Right cardiac atrium (tissue), 5 donors: Measurements from ENCODE around the gene NAT8L. TPM values are rescaled to one million over a fixed set of nuclear protein-coding genes. Genes with fewer than 3 reads are reported as not detected.

Experiments used
- ATAC-seq, 2 donors: fragments of 200-7000 bp; cut with Tn5 transposase; one replicate each; pipeline versions ENCODE4 v1.8.0 to v1.9.1; 2020; ENCODE audit warnings: moderate library complexity in 2 of 2, mild to moderate bottlenecking in 1 of 2
- DNase-seq, 3 donors: peaks; one replicate each; pipeline ENCODE4 v3.0.0-alpha.2; 2020
- H3K27ac ChIP-seq: one replicate; pipeline ENCODE4 v1.5.1; 2013; ENCODE audit warnings: mild to moderate bottlenecking, low read length, control low read depth, moderate library complexity
- H3K27me3 ChIP-seq: one replicate; pipeline ENCODE4 v1.6.1; 2013; ENCODE audit not compliant: control insufficient read depth, insufficient read depth
- H3K4me1 ChIP-seq: one replicate; pipeline ENCODE4 v1.6.1; 2013; ENCODE audit warnings: low read length; ENCODE audit not compliant: control insufficient read depth, insufficient read depth
- H3K4me3 ChIP-seq: one replicate; pipeline ENCODE4 v1.5.1; 2013; ENCODE audit warnings: low read length, control low read depth
- H3K9me3 ChIP-seq: one replicate; pipeline ENCODE4 v1.6.1; 2013; ENCODE audit warnings: low read length; ENCODE audit not compliant: control insufficient read depth
- WGBS: extraction: QIAGEN DNeasy Blood & Tissue Kit; methylation state at CpG from one replicate; pipeline ENCODE4 v1.1.7; 2013; 5-methylcytosine and 5-hydroxymethylcytosine counted together
- intact Hi-C, 4 donors: fragments of 100-400 bp; cut with DNase I; formaldehyde crosslinking; loops; one replicate each; pipeline versions ENCODE4 v1.11.0 to v1.14.0; 2022 to 2023
- polyA plus RNA-seq: library from polyadenylated mRNA; stranded (reverse); fragments of 200-250 nt; gene quantifications from one replicate; pipeline ENCODE4 v1.2.3, GENCODE V29; 2013
- total RNA-seq, 4 donors: library from RNA; stranded (reverse); fragmentation: NEBNext Ultra II Directional; extraction: Animal tissue kit (Norgen Biotek cat#: 25700); gene quantifications; one replicate each; pipeline ENCODE4 v1.2.1, GENCODE V29; 2021
- donor health status: healthy with polysubstance abuse.
- donor health status: DM: no; HTN: yes; CAD: no.
- donor health status: DM: no; HTN: no; CAD: no.
- donor health status: DM: no; HTN: yes; CAD: no; lungs with severe emphysema.
- donor health status: DM: yes; HTN: yes; CAD: no.

NAT8L gene
- total and polyA plus RNA-seq, 5 donors, result 2.8 to 5.2 (median 3.2) TPM

- no peaks in the 10 kb centered on the region for H3K27me3 ChIP-seq
These were observed 44.9 kb downstream of the NAT8L start for GRCh38 chr4:2103843-2104547.

GRCh38 chr4:2104556-2105345, 45.6 kb downstream of the NAT8L start:
- H3K27me3 ChIP-seq, result no peaks in the 10 kb centered on the region
- peaks cover 5% of the 10 kb centered on the region for H3K9me3 ChIP-seq
- 73% methylated on average over 9 of the region's 9 CpGs for WGBS
- DNase-seq (no peak), ATAC-seq (no peak)
- H3K4me3 ChIP-seq, result no peak overlapping the region
- H3K4me1 ChIP-seq, result no peaks in the 10 kb centered on the region
- intact Hi-C loops, result no loop called here
- H3K27ac ChIP-seq, result no peak overlapping the region

More at GRCh38 chr4:2103843-2104547, 44.9 kb downstream of the NAT8L start:
- Histone ChIP-seq H3K4me3 (no peak overlapping the region), H3K9me3 (peaks cover 5% of the 10 kb centered on the region), H3K4me1 (no peaks in the 10 kb centered on the region), H3K27ac (no peak overlapping the region)
- intact Hi-C loops, result no loop called here
- WGBS, result 90% methylated on average over 2 of the region's 2 CpGs
- ATAC-seq (no peak), DNase-seq (no peak)

- ATAC-seq, result no peak
- H3K9me3 ChIP-seq, result peaks cover 5% of the 10 kb centered on the region
These were observed 46.4 kb downstream of the NAT8L start for GRCh38 chr4:2105559-2105958.

GRCh38 chr4:2116687-2117400, 57.7 kb downstream of the NAT8L start:
- Histone ChIP-seq H3K27me3 (no peaks in the 10 kb centered on the region), H3K4me1 (no peaks in the 10 kb centered on the region), H3K27ac (no peak overlapping the region), H3K4me3 (no peak overlapping the region), H3K9me3 (no peaks in the 10 kb centered on the region)
- intact Hi-C loops, result no loop called here
- ATAC-seq, result no peak
- DNase-seq, result no peak
- WGBS, result 86% methylated on average over 6 of the region's 6 CpGs

More at GRCh38 chr4:2105559-2105958, 46.4 kb downstream of the NAT8L start:
- intact Hi-C loops, result no loop called here
- WGBS, result 93% methylated on average over 1 of the region's 1 CpG
- no peak overlapping the region for H3K4me3 ChIP-seq
- H3K4me1 ChIP-seq, result no peaks in the 10 kb centered on the region
- H3K27me3 ChIP-seq, result no peaks in the 10 kb centered on the region
- DNase-seq, result no peak
- H3K27ac ChIP-seq, result no peak overlapping the region

Other genes with a start within 250 kb of the NAT8L start
- gene LETM1, start 203.2 kb upstream of the NAT8L start, total RNA-seq, result 10 to 100 TPM; 36.2 to 41.7 (median 38.4) TPM
- 19.3 TPM for gene LETM1, start 203.2 kb upstream of the NAT8L start, polyA plus RNA-seq
- gene NSD2, start 187.9 kb upstream of the NAT8L start, total RNA-seq, result 10 to 100 TPM; 44.4 to 52.0 (median 46.6) TPM
- 10.8 TPM for gene NSD2, start 187.9 kb upstream of the NAT8L start, polyA plus RNA-seq
- 10 to 100 TPM; 11.9 to 14.9 (median 13.6) TPM for gene NELFA, start 50.4 kb upstream of the NAT8L start, total RNA-seq
- 11.2 TPM for gene NELFA, start 50.4 kb upstream of the NAT8L start, polyA plus RNA-seq
- 1 to 10 TPM; 6.1 to 8.9 (median 7.4) TPM for gene HAUS3, start 182.8 kb downstream of the NAT8L start, total RNA-seq
- gene HAUS3, start 182.8 kb downstream of the NAT8L start, polyA plus RNA-seq, result 4.3 TPM
- 1 to 10 TPM; 3.5 to 5.9 (median 4.6) TPM for gene POLN, start 182.8 kb downstream of the NAT8L start, total RNA-seq
- 1.5 TPM for gene POLN, start 182.8 kb downstream of the NAT8L start, polyA plus RNA-seq
- gene MXD4, start 202.8 kb downstream of the NAT8L start, total RNA-seq, result 10 to 100 TPM; 27.2 to 35.8 (median 31.6) TPM
- 43.1 TPM for gene MXD4, start 202.8 kb downstream of the NAT8L start, polyA plus RNA-seq